Measurements from ENCODE around the gene TDRD12. TPM values are rescaled to one million over a fixed set of nuclear protein-coding genes. Genes with fewer than 3 reads are reported as not detected.

The TDRD12 gene
- total RNA-seq, 1 donor from 2014 or later: 0.25 TPM

- DNase-seq (ENCODE audit: low read depth): no peak
These were observed 88.7 kb downstream of the TDRD12 start for GRCh38 chr19:32808236-32808635.

- no peak for DNase-seq (ENCODE audit: low read depth)
These were observed 89.7 kb downstream of the TDRD12 start for GRCh38 chr19:32809254-32809653.

- no peak for DNase-seq (ENCODE audit: low read depth)
These were observed 90.2 kb downstream of the TDRD12 start for GRCh38 chr19:32809754-32810153.

- DNase-seq (ENCODE audit: low read depth): no peak
These were observed 90.9 kb downstream of the TDRD12 start for GRCh38 chr19:32810452-32810851.

GRCh38 chr19:32811151-32811550, 91.6 kb downstream of the TDRD12 start:
- no peak for DNase-seq (ENCODE audit: low read depth)

GRCh38 chr19:32812036-32812435, 92.5 kb downstream of the TDRD12 start:
- no peak for DNase-seq (ENCODE audit: low read depth)

GRCh38 chr19:32812571-32812970, 93.0 kb downstream of the TDRD12 start:
- no peak for DNase-seq (ENCODE audit: low read depth)

GRCh38 chr19:32813862-32814425, 94.4 kb downstream of the TDRD12 start:
- DNase-seq (ENCODE audit: low read depth): no peak

- no peak for DNase-seq (ENCODE audit: low read depth)
These were observed 95.1 kb downstream of the TDRD12 start for GRCh38 chr19:32814624-32815023.

- DNase-seq (ENCODE audit: low read depth): no peak
These were observed 97.1 kb downstream of the TDRD12 start for GRCh38 chr19:32816555-32817099.

- no peak for DNase-seq (ENCODE audit: low read depth)
These were observed 98.3 kb downstream of the TDRD12 start for GRCh38 chr19:32817569-32818476.

GRCh38 chr19:32818536-32818935, 99.0 kb downstream of the TDRD12 start:
- DNase-seq (ENCODE audit: low read depth): no peak

GRCh38 chr19:32819419-32820400, 100.1 kb downstream of the TDRD12 start:
- no peak for DNase-seq (ENCODE audit: low read depth)

GRCh38 chr19:32822916-32823746, 103.6 kb downstream of the TDRD12 start:
- DNase-seq (ENCODE audit: low read depth): no peak

- DNase-seq (ENCODE audit: low read depth): no peak
These were observed 104.2 kb downstream of the TDRD12 start for GRCh38 chr19:32823747-32824102.

- no peak for DNase-seq (ENCODE audit: low read depth)
These were observed 104.7 kb downstream of the TDRD12 start for GRCh38 chr19:32824191-32824751.

- no peak for DNase-seq (ENCODE audit: low read depth)
These were observed 105.5 kb downstream of the TDRD12 start for GRCh38 chr19:32824916-32825608.

GRCh38 chr19:32828139-32828538, 108.6 kb downstream of the TDRD12 start:
- DNase-seq (ENCODE audit: low read depth): no peak

- DNase-seq (ENCODE audit: low read depth): no peak
These were observed 109.2 kb downstream of the TDRD12 start for GRCh38 chr19:32828643-32829344.
